Right lobe of liver (tissue), 4 donors: ENCODE results near the gene DDX17.

Experiments used
- CTCF ChIP-seq, 4 donors: fragments of 200-600 bp in 3 of 4; fragments of 450-650 bp in 1 of 4; IDR thresholded peaks; one replicate each; pipeline versions ENCODE4 v1.5.1 to v1.8.0; 2016 to 2022; ENCODE audit warnings: antibody characterized with exemption in 4 of 4, mild to moderate bottlenecking in 2 of 4
- POLR2A ChIP-seq: fragments of 450-650 bp; IDR thresholded peaks from one replicate; pipeline ENCODE4 v1.6.1; 2017; ENCODE audit warnings: antibody characterized with exemption, mild to moderate bottlenecking
- donor health status: DM: no; HTN: no; CAD: no.
- donor health status: DM: no; HTN: no; CAD: no.
- donor health status: DM: no; HTN: yes; CAD: no.

- TF ChIP-seq POLR2A, result no peak
- TF ChIP-seq CTCF (IDR thresholded peaks at IDR 0.05), result no peak
Observed at GRCh38 chr22:38487946-38488345, 18.2 kb downstream of the DDX17 start.
